HG03571 (cell line): ENCODE measurements around the gene SHISA6.
"Not testable (repeated sequence)": the region's sequence is repeated elsewhere in the genome, so short reads cannot be mapped to it uniquely, and the experiment has no call there.

Source experiments
- ATAC-seq: cut with Tn5 transposase; IDR thresholded peaks from one replicate; pipeline ENCODE4 v1.9.1; 2021; ENCODE audit not compliant: unreplicated experiment

The SHISA6 gene

GRCh38 chr17:11301874-11302273, 60.9 kb downstream of the SHISA6 start:
- not testable (repeated sequence) for ATAC-seq

- ATAC-seq, result no peak
These were observed 61.6 kb downstream of the SHISA6 start for GRCh38 chr17:11302401-11303186.

GRCh38 chr17:11303773-11304394, 62.9 kb downstream of the SHISA6 start:
- no peak for ATAC-seq

- ATAC-seq, result no peak
These were observed 63.6 kb downstream of the SHISA6 start for GRCh38 chr17:11304568-11304967.

- ATAC-seq, result no peak
These were observed 64.5 kb downstream of the SHISA6 start for GRCh38 chr17:11305524-11305923.

GRCh38 chr17:11308531-11308930, 67.5 kb downstream of the SHISA6 start:
- no peak for ATAC-seq

- no peak for ATAC-seq
These were observed 68.0 kb downstream of the SHISA6 start for GRCh38 chr17:11309033-11309432.

- ATAC-seq, result no peak
These were observed 68.8 kb downstream of the SHISA6 start for GRCh38 chr17:11309850-11310249.

GRCh38 chr17:11316451-11316850, 75.4 kb downstream of the SHISA6 start:
- ATAC-seq, result not testable (repeated sequence)

- no peak for ATAC-seq
These were observed 77.2 kb downstream of the SHISA6 start for GRCh38 chr17:11318207-11318606.

- no peak for ATAC-seq
These were observed 78.9 kb downstream of the SHISA6 start for GRCh38 chr17:11319894-11320293.

- ATAC-seq, result no peak
These were observed 83.0 kb downstream of the SHISA6 start for GRCh38 chr17:11324021-11324420.

- no peak for ATAC-seq
These were observed 83.9 kb downstream of the SHISA6 start for GRCh38 chr17:11324846-11325420.

GRCh38 chr17:11326492-11326891, 85.5 kb downstream of the SHISA6 start:
- no peak for ATAC-seq

GRCh38 chr17:11328770-11329169, 87.8 kb downstream of the SHISA6 start:
- no peak for ATAC-seq

- ATAC-seq, result no peak
These were observed 89.0 kb downstream of the SHISA6 start for GRCh38 chr17:11330006-11330405.

- ATAC-seq, result no peak
These were observed 89.8 kb downstream of the SHISA6 start for GRCh38 chr17:11330826-11331225.

GRCh38 chr17:11331547-11332513, 90.8 kb downstream of the SHISA6 start:
- no peak for ATAC-seq

- no peak for ATAC-seq
These were observed 91.7 kb downstream of the SHISA6 start for GRCh38 chr17:11332706-11333105.

- no peak for ATAC-seq
These were observed 93.5 kb downstream of the SHISA6 start for GRCh38 chr17:11334493-11334892.

- ATAC-seq, result no peak
These were observed 95.3 kb downstream of the SHISA6 start for GRCh38 chr17:11336290-11336689.
